SIG-M5 (cell line): Measurements from ENCODE around the gene ALKBH3.

ENCODE experiments used
- DNase-seq: peaks from one replicate; lab custom pipeline; 2025; lab: John Stamatoyannopoulos, UW

ALKBH3 gene

DNA sequence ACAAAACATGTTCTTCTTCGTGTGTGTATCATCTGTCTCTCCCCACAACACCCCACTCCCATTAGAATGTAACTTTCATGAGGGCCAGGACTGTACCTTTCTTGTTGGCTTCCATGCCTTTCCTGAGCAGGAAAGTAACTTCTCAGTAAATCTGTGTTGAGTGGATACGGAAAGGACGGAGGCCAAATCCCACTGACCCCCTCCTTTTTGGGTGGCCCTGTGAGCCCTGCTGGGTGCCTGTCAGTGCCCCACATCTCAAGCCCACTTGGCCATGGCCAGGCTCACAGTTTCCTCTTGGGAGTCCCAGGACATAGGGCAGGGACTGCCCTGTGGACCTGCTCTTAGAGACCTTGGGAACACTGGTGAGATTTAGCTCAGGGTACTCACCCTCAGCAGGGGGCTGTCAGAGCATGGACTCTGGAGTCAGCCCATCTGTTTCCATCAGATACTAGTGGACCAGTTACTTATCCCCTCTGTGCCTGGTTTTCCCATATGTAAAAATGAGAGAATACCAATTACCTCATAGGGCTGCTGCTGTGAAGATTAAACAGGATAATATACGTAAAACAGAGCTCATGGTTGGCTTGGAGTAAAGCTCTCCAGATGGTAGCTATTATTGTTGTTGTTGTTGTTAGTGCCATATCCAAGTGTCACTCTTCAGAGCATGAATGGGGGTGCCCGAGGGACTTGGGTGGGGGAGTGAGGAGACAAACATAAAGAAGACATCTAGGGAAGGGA, 60.8 kb downstream of the ALKBH3 start:
- DNase-seq, result no peak

DNA sequence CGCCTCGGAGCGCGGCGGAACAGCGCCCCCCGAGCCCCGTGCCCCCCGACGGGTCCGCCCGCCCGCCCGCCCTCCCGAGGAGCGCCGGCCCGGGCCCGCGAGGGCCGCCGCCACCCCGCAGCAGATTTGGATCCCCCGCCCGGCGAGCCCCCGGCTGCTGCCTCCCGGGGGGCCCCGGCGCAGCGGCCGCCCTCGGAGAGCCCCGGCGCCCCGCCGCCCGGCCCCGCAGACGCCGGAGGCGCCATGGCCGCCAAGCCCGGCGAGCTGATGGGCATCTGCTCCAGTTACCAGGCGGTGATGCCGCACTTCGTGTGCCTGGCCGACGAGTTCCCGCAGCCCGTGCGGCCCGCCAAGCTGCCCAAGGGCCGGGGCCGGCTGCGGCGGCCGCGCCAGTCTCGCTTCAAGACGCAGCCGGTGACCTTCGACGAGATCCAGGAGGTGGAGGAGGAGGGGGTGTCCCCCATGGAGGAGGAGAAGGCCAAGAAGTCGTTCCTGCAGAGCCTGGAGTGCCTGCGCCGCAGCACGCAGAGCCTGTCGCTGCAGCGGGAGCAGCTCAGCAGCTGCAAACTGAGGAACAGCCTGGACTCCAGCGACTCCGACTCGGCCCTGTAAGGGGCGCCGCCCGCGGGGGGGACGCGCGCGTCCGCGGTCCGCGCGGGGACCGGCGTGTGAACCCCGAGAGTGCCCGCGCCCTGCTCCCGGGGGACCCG, 62.2 kb downstream of the ALKBH3 start:
- DNase-seq, result no peak

- DNase-seq, result no peak
These were observed 62.8 kb downstream of the ALKBH3 start for GRCh38 chr11:43943372-43943930.

GRCh38 chr11:43943931-43944751, 63.5 kb downstream of the ALKBH3 start:
- no peak for DNase-seq

DNA sequence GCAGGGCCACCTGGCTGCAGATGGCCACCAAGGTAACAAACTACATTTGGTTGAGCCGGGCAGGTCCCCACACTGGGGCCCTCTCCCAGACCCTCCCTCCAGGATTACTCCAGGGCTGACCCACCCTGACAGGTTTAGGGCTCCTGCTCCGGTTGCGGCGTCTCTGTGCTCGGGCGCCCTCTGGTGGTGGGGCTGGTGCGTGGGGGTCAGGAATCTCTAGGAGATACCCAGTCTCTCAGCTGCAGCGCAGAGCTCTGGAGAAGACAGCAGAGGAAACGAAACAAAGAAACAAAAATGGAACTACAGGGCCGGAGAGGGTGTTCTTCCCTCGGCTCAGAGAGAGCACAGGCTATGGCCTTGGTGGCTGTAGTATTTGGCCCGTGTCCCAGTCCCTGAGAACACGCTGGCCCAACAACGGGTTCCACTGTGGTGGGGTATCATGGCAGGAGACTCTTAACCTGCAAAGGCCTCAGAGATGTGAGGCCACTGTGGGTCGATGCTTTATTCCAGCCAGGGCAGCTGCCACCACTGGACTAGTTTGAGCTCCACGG, 64.2 kb downstream of the ALKBH3 start:
- no peak for DNase-seq

GRCh38 chr11:43947003-43947500, 66.4 kb downstream of the ALKBH3 start:
- no peak for DNase-seq

GRCh38 chr11:43947815-43948214, 67.2 kb downstream of the ALKBH3 start:
- DNase-seq, result no peak

DNA sequence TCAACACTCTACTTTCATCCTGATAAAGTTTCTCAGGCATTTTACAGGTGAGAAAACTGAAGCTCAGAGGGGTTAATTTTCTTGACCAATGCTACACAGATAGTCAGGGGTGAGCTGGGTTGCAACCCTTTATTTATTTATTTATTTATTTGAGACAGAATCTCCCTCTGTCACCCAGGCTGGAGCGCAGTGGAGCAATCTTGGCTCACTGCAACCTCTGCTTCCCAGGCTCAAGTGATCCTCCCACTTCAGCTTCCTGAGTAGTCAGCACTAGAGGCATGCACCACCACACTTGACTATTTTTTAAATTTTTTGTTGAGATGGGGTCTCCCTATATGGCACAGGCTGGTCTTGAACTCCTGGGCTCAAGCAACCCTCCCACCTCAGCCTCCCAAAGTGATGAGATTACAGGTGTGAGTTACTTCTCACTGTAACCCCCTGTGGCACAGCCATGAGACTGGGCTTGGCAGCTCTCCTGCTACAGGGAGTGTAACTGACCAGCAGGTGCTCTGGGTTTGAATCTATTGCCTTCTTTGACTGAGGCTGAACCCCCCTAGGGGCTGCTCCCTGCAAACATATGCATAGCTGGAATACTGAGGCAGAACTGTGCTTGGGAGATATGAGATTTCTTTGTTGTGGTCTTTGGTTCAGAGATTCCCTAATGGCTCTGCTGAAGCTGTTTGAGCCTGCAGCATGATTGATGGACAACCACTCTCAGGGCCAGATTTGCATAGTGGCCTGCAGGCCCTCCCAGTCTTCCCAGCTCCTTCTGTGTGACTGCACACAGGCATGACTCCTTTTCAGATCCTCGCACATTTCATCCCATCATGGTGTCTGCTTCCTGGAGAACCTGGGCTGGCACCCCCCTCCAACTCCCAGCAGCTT, 68.0 kb downstream of the ALKBH3 start:
- DNase-seq, result no peak

DNA sequence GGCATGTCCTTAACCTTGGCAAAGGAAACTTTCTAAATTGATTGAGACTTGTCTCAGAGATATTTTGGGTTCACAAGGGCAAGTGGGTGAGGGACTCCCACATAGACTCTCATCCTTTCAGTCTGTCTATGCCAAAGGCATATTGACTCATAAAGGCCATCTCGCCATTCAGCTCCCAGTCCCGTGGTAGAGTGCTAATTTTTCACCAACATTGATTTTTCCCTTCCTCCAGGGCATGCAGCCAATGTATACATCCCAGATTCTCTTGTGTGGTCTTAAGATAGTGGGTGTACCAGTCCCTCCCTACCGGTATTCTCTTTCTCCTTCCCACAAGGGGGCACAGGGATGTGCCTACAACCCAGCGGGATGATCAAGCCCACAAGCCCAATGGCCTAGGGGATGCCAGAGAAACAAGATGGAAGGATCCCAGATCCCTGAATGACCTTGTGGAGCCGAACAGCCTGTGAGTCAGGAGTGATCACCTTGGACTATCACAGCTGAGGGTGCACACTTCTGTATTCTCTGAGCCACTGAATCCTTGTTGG, 69.8 kb downstream of the ALKBH3 start:
- no peak for DNase-seq

DNA sequence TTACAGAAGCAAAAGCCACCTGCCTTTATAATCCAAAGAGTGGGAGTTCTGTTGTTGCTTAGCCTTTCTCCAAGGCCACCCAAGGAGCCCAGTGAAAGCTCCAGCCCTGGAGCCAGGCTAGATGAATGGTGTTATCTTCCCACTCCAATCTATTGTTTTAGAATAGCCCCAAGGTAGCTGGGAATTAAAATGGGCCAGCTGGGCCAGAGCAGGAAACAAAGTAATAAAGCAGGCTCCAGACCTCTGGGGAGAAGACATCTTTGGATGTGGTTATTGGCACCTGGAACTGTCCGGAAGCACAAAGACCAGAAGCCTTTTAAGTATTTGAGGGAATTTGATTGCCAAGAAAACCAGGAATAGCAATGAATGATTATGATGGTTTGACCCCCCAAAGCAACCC, 70.6 kb downstream of the ALKBH3 start:
- DNase-seq, result no peak

DNA sequence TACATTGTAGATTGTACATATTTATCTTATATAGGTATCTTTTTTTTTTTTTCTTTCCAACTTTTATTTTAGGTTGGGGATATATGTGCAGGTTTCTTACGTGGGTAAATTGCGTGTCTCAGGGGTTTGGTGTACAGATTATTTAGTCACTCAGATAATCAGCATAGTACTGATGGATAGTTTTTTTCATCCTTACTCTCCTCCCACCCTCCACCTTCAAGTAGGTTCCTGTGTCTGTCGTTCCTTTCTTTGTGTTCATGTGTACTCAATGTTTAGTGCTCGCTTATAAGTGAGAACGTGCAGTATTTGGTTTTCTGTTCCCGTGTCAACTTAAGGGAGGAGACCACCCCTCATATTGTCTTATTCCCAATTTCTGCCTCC, 71.4 kb downstream of the ALKBH3 start:
- DNase-seq, result no peak

- DNase-seq, result no peak
These were observed 72.0 kb downstream of the ALKBH3 start for GRCh38 chr11:43952401-43953342.

DNA sequence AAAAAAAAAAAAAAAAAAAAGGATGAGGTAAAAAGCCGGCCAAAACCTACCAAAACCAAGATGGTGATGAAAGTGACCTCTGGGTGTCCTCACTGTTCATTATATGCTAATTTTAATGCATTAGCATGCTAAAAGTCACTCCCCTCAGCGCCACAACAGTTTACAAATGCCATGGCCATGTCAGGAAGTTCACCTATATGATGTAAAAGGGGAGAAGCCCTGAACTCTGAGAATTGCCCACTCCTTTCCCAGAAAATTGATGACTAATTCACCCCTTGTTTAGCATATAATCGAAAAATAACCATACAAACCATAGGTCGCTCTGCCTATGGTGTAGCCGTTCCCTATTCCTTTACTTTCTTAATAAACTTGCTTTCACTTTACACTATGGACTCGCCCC, 72.9 kb downstream of the ALKBH3 start:
- DNase-seq, result no peak

- DNase-seq, result no peak
These were observed 73.6 kb downstream of the ALKBH3 start for GRCh38 chr11:43954241-43954640.

DNA sequence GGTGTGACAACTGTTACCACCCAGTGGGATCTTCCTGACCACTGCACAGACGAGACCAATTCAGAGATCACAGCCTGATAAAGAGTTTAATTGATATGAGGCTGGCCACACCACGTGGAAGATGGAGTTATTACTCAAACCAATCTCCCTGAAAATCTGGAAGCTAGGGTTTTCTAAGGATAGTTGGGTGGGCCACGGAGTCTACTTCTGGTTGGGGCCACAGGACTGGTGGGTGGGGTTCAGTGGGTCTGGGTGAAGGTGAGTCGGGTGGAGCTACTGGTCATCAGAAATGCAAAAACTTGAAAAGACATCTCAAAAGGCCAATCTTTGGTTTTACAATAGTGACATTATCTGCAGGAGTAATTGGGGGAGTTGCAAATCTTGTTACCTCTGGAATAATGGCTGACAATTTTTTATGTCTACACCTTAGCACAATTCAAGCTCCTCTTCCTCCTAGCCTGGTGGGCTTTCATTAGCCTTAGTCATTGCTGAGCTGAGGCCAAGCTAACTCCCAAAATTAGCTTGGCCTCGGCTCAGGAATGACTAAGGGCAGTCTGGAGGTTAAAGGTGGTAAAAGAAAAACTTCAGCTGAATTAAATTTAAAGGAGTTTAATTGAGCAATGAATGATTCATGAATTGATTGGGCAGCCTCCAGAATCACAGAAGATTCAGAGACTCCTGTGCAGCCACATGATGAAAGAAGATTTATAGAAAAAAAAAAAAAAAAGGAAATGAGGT, 74.9 kb downstream of the ALKBH3 start:
- no peak for DNase-seq

DNA sequence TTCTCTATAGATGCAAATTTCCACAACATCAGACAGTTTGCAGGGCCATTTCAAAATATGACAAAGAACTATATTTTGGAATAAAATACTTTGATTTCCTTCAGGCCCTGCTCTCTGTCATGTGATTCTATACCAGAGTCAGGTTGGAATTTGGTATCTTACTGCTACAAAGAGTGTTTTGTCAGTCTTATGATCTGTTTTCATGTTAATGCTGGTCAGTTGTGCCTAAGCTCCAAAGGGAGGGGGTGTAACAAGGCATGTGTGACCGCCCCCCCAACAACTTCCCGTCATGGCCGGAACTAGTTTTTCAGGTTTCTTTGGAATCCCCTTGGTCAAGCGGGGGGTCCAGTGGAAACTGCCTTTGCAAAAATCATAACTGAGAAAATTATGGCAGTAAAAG, 76.9 kb downstream of the ALKBH3 start:
- no peak for DNase-seq

DNA sequence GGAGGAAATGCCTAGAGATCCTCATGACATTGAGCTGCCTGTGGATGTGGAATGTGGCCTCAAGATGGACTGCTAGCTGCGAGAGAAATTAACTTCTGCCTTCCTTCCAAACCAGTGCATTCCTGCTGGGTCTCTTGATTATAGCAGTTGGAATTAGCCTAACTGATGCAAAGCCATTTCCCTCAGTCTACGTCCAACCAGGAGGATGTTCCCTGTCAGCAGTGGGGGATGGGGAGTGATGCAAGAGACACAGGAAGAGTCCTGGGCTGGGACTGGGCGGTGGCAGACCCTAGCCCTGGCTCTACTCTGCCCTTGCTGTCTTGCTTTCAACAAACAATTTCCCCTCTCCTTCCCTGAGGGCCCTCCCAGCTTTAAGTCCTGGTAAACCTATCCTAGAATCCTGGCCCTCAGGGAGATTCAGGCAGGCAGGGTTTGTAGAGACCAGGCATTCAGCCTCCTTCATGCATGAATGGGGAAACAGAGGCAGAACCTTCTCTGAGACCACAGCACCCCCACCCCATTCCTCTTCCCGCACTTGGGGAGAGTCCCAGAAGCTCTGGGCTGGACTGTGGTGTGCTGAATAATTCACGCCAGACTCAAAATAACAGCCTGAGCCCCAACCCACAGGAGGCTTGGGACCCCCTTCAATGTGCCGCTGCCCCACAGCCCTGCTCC, 78.8 kb downstream of the ALKBH3 start:
- no peak for DNase-seq
